HAP-1 (cell line): ENCODE results near the gene MRPS2.
"Not testable (repeated sequence)": the region's sequence is repeated elsewhere in the genome, so short reads cannot be mapped to it uniquely, and the experiment has no call there.

Experiments used
- DNase-seq, 2 experiments: peaks; one replicate each; pipeline ENCODE4 v3.0.0-alpha.2; 2016 to 2020; ENCODE audit warnings: low spot score in 2 of 2
- H3K27me3 ChIP-seq: fragments of 250-450 bp; sonication (Bioruptor Pico); 2 replicates; pipeline ENCODE4 v1.5.1; 2020; ENCODE audit warnings: low read depth, mild to moderate bottlenecking, moderate library complexity
- H3K36me3 ChIP-seq: fragments of 250-450 bp; sonication (Bioruptor Pico); replicated peaks from 2 replicates; pipeline ENCODE4 v1.5.1; 2020; ENCODE audit warnings: mild to moderate bottlenecking
- H3K4me1 ChIP-seq: fragments of 250-450 bp; sonication (Bioruptor Pico); 2 replicates; pipeline ENCODE4 v1.5.1; 2020; ENCODE audit warnings: mild to moderate bottlenecking
- H3K4me3 ChIP-seq: fragments of 250-450 bp; sonication (Bioruptor Pico); 2 replicates; pipeline ENCODE4 v1.5.1; 2020; ENCODE audit warnings: mild to moderate bottlenecking, moderate library complexity
- H3K9me3 ChIP-seq: fragments of 250-450 bp; sonication (Bioruptor Pico); 2 replicates; pipeline ENCODE4 v1.5.1; 2020; ENCODE audit warnings: mild to moderate bottlenecking, moderate library complexity
- in situ Hi-C: fragments of 300-500 bp; cut with MboI; formaldehyde crosslinking; loops from 3 replicates; pipeline ENCODE4 v1.14.3; 2020; ENCODE audit warnings: low sequenced_read_pairs, inconsistent platforms, mixed read lengths

Gene MRPS2

DNA sequence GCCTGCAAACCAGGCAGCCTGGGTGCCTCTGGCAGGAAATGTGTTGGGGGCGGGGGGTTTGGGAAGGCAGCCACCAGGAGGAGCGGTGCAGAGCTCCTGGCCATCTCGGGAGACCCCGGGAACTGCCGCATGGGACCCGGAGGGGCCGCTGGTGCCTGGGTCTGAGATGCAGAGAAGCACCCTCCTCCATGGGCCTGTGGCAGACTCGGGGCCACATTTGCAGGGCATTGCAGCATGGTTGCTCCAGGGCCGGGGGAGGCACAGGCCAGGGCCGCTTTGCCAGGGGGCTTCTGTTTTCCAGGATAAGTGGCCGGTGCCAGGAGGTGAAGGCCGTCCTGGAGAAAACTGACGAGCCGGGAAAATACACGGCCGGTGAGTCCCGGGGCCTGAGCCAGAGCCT, 22.4 kb downstream of the MRPS2 start:
- H3K27me3 ChIP-seq: no peaks in the 10 kb centered on the region
- in situ Hi-C loops: no loop called here
- no peaks in the 10 kb centered on the region for H3K36me3 ChIP-seq
- no peak overlapping the region for H3K4me3 ChIP-seq
- H3K4me1 ChIP-seq: no peaks in the 10 kb centered on the region
- DNase-seq: no peak
- H3K9me3 ChIP-seq: no peaks in the 10 kb centered on the region

DNA sequence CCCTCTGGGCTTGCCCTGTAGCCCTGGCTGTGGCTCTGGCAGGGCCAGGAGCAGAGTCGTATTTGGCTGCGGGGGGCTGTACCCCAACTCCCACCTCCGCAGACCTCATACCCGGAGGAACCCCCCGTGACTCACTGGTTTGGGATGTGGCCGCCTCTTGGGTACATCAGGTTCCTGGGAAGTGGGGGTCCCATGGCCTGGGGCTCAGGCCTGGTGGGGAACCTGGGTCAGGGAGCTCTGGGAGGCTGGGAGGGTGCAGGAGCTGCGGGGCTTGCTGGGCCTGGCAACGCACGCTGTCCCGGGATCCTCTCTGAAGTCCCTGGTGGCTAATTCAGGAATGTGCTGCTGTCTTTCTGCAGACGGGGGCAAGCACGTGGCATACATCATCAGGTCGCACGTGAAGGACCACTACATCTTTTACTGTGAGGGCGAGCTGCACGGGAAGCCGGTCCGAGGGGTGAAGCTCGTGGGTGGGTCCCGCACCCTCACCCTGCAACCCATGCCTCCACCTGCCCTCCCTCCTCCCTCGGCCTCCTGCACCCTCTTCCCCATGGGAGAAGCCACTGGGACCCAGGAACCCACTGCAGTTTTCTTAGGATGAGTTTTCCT, 23.1 kb downstream of the MRPS2 start:
- H3K9me3 ChIP-seq: no peaks in the 10 kb centered on the region
- in situ Hi-C loops: no loop called here
- H3K4me1 ChIP-seq: no peaks in the 10 kb centered on the region
- no peaks in the 10 kb centered on the region for H3K27me3 ChIP-seq
- no peak for DNase-seq
- H3K36me3 ChIP-seq: no peaks in the 10 kb centered on the region
- no peak overlapping the region for H3K4me3 ChIP-seq

DNA sequence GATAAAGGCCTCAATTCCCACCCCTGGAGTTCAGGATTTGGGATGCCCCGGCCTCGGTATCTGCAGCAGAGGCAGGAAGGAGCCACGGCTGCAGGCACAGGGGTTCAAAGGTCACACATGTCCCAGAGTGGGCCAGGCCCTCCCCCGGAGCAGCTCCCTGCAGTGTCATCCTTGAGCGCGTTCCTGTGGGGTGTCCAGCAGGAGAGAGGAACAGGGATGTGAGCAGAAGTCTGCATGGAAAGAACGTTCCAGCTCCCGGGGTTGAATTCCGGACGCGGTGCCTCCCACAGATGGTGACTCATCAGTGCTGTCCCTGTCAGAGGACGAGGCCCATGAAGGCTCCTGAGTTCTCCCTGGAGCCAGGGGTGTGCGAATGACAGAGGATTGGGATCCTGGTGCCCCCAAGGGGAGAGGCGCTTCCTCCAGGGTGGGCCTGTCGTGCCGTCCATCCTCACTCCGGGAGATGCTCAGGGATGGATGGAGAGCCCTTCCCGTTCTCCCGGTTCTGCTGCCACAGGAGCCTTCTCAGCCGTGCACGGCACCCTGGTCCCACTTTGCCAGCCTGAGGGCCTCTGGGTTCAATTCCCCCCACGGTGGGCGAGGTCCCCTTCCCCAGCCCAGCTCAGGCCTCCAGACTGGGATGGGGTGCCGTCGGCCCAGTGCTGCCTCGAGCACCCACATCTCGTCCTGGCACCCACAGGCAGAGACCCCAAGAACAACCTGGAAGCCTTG, 23.8 kb downstream of the MRPS2 start:
- Histone ChIP-seq H3K4me1 (no peaks in the 10 kb centered on the region), H3K27me3 (no peaks in the 10 kb centered on the region), H3K9me3 (no peaks in the 10 kb centered on the region), H3K36me3 (no peaks in the 10 kb centered on the region), H3K4me3 (no peak overlapping the region)
- in situ Hi-C loops: no loop called here
- DNase-seq: no peak

DNA sequence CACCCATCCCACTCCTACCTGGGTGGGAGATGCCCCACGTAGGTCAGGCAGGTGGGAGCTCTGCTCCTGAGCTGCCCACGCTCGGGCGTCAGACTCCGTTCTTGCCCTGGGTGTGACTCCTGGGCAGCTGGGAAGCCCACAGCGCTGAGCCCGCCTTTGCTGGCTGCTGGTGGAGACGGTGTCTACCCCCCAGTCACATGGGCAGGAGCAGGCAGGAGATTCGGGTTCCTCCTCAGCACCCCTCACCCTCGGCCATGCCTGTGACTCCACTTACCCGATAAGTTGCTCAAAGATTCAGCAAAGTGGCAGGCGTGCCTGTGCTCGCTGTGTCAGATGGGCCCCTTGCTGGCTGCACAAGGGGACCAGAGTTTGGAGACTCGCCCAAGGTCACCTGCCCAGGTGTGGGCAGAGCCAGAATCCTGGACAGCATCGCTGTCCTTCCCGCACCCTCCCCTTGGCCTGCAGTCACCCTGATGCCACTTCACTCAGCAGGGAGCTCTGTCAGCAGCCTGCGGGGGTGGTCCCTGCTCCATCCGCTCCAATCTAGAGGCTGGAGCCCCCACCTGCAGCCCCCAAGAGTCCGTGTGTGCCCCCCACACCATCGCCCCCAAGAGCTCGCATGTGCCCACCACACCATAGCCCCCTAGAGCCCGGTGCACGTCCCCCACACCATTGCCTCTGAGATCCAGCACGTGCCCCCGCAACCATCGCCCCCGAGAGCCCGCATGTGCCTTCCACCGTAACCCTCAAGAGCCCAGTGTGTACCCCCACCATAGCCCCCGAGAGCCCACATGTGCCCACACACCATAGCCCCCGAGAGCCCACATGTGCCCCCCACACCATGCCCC, 25.0 kb downstream of the MRPS2 start:
- in situ Hi-C loops: no loop called here
- Histone ChIP-seq H3K9me3 (no peaks in the 10 kb centered on the region), H3K27me3 (no peaks in the 10 kb centered on the region), H3K36me3 (no peaks in the 10 kb centered on the region), H3K4me1 (no peaks in the 10 kb centered on the region), H3K4me3 (no peak overlapping the region)
- DNase-seq: no peak

DNA sequence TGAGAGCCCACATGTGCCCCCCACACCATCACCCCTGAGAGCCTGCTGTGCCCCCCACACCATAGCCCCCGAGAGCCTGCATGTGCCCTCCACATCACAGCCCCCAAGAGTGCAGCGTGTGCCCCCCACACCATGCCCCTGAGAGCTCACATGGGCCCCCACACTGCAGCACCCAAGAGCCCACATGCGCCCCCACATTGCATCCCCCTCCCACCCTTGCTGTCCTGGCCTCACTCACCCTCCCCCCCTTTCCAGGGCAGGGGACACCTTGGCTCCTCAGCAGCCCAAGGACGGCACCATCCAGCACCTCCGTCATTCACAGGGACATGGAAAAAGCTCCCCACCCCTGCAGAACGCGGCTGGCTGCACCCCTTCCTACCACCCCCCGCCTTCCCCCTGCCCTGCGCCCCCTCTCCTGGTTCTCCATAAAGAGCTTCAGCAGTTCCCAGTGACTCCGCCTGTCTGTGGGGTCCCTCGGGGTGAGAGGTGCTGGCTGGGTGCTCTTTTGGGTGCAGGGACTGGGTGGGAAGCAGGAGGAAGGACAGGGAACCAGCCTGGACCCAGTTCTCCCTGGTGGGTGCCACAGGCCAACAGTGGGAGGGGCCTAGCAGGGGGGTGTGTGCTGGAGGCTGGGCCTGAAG, 25.7 kb downstream of the MRPS2 start:
- Histone ChIP-seq H3K27me3 (no peaks in the 10 kb centered on the region), H3K4me1 (no peaks in the 10 kb centered on the region), H3K4me3 (no peak overlapping the region), H3K36me3 (no peaks in the 10 kb centered on the region), H3K9me3 (no peaks in the 10 kb centered on the region)
- DNase-seq: no peak
- in situ Hi-C loops: no loop called here

DNA sequence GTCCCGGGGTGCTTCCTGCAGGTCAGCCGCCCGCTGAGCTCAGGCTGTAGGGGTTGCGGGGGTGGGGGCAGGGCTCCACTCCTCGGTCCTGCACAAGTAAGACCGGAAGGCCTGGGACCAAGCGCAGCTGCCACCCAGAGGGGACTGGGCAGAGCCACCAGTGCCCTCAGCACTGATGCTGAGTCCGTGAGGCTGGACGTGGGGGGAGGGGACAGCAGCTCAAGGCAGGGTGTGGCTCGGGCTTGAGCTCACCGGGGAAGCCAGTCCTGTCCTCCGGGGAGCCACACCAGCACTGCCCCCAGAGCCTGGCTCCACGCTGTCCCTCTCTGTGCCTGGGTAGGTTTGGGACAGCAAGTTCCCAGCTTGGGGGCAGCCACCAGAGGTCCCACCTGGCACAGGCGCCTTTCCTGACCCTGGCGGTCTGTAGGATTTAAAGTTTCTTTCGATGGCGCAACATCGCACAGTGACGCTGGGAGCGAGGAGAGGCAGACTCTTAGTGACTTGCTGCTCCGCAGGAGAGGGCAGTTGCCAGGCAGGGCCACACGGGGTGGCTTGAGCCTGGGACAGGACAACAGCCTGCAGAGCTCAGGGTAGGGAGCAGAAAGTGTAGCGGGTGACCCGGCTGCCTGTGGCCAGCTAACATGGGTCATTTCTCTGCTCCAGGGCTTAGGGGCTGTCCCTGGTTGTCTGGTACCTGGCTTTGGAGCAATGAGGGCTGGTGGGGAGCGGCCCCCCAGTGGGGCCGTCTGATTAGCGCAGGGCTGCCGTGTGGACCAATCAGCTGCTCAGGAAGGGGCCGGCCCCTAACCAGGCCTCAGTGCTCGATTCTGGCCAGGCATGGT, 26.5 kb downstream of the MRPS2 start:
- Histone ChIP-seq H3K27me3 (no peaks in the 10 kb centered on the region), H3K9me3 (no peaks in the 10 kb centered on the region), H3K36me3 (no peaks in the 10 kb centered on the region)

DNA sequence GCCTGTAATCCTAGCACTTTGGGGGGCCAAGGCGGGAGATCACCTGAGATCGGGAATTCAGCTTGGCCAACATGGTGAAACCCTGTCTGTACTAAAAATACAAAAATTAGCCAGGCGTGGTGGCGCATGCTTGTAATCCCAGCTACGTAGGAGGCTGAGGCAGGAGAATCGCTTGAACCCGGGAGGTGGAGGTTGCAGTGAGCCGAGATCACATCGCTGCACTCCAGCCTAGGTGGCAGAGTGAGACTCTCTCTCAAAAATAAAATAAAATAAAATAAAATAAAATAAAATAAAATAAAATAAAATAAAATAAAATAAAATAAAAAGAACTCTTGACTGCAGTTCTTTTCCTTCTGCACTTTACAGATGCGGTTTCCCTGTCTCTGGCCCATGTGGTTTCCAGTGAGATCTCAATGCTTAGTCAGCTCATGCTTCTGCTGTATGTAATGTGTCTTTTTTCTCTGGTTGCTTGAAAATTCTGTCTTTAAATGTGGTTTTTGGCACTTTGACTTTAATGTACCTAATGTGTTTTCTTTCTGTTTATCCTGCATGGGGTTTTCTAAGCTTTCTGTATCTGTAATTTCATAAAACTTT, 28.5 kb downstream of the MRPS2 start:
- H3K9me3 ChIP-seq, DNase-seq, H3K4me1 ChIP-seq, in situ Hi-C loops, H3K4me3 ChIP-seq, H3K27me3 ChIP-seq, H3K36me3 ChIP-seq: not testable (repeated sequence)

More for the DNA sequence above, 26.5 kb downstream of the MRPS2 start:
- DNase-seq: no peak
- Histone ChIP-seq H3K4me3 (no peak overlapping the region), H3K4me1 (no peaks in the 10 kb centered on the region)
- in situ Hi-C loops: no loop called here

DNA sequence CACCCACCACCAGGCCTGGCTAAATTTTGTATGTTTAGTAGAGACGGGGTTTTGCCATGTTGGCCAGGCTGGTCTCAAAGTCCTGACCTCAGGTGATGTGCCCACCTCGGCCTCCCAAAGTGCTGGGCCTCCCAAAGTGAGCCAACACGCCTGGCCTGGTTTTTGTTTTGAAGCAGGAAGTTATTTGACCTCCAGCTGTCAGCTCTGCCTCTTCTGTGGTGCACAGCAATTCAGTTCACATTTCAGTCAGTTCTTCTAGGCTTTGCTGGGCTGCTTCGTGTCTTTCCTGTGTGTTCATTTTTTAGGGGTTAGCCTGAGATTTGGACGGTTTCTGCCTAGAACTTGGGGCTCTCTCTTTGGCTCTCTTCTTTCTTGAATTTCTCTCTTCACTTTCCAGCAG, 29.7 kb downstream of the MRPS2 start:
- Histone ChIP-seq H3K36me3 (no peaks in the 10 kb centered on the region), H3K9me3 (no peaks in the 10 kb centered on the region), H3K4me3 (no peak overlapping the region), H3K4me1 (no peaks in the 10 kb centered on the region), H3K27me3 (no peaks in the 10 kb centered on the region; the same call in 1 of the 2 replicates)
- no peak for DNase-seq
- in situ Hi-C loops: no loop called here

DNA sequence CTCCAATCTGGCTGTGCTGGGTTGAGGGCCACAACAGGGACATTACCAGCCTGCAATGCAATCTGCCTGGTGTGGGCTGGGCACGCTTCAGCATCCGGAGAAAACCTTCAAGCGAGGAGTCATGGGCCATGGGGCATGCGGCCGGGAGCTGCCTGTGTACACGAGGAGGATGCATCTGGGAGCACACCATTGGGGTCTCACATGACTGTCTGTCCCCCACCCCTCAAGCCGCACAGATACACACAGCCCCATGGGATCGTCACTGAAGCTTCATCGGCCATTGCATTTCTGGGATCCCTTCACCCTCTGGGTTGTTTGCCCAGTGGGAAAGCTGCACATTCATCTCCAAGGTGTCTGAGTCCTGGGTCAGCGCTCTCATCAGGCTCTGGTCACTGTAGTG, 30.6 kb downstream of the MRPS2 start:
- Histone ChIP-seq H3K27me3 (no peaks in the 10 kb centered on the region; the same call in 1 of the 2 replicates), H3K36me3 (no peaks in the 10 kb centered on the region), H3K4me3 (no peak overlapping the region), H3K4me1 (no peaks in the 10 kb centered on the region), H3K9me3 (no peaks in the 10 kb centered on the region)
- DNase-seq: no peak
- in situ Hi-C loops: no loop called here

DNA sequence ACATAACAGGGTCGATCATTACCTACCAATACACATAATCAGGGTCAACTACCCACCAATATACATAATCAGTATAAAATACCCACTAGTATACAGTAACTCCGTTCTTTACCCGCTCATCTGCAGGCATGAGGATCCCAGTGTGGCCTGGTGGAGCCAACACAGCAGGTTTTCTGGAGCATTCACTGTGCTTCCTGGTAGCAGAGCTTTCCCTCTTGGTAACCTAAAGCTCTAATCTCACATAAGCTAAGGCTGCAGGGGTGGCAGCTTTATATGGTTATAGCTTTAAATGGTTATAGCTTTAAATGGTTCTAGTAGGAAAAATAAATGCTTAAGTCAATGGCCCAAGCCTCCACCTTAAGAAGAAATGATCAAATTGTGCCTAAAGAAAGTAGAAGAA, 32.6 kb downstream of the MRPS2 start:
- Histone ChIP-seq H3K4me3 (no peak overlapping the region), H3K4me1 (no peaks in the 10 kb centered on the region), H3K27me3 (no peaks in the 10 kb centered on the region; the same call in 1 of the 2 replicates), H3K9me3 (no peaks in the 10 kb centered on the region), H3K36me3 (no peaks in the 10 kb centered on the region)
- DNase-seq: no peak
- in situ Hi-C loops: no loop called here

DNA sequence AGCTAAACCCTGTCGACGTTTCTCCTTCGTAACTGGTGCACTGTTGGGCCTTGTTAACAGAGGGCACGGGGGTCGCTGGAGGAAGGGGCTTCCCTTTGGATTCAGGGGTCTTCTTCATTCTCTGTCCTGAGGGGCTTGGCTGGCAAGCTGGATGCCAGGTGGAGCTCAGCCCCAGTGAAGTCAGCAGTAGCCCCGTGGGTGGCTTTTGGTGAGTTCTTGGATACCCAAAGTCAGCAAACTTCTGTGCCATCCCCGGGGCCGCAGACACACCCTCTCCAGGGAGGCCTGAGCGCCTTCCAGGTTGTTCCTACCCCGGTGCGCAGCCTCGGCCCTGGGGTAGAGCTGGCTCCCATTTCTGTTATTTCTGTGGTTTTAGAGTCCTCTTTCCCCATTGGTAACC, 33.2 kb downstream of the MRPS2 start:
- H3K4me1 ChIP-seq: no peaks in the 10 kb centered on the region
- H3K36me3 ChIP-seq: no peaks in the 10 kb centered on the region
- no peaks in the 10 kb centered on the region; the same call in 1 of the 2 replicates for H3K27me3 ChIP-seq
- no peak for DNase-seq
- in situ Hi-C loops: no loop called here
- H3K9me3 ChIP-seq: no peaks in the 10 kb centered on the region
- no peak overlapping the region for H3K4me3 ChIP-seq

DNA sequence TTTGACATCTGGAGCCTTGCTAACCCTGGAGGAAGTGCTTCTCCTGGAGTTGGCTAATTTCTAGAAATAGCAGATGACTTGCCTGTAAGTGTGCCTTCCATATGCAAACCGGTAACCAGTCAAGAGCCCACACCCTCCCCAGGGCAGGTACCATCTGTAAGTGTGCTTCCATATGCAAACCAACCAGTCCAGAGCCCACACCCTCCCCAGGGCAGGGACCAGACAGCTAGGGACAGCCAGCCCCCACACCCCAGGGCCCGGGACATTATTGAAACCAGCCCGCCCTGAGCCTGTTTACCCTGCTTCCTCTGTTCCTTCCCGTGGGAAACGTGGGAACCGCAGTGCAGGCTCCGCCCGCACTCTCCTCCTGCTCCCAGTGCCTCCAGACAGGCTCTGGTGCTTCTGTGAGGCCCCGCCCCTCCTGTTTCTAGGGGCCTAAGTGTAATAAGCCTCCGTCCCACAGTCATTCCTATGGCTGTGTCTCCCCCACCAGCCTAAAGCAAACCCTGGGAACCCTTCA, 33.8 kb downstream of the MRPS2 start:
- H3K36me3 ChIP-seq, H3K4me1 ChIP-seq, in situ Hi-C loops, DNase-seq, H3K27me3 ChIP-seq, H3K9me3 ChIP-seq, H3K4me3 ChIP-seq: not testable (repeated sequence)

DNA sequence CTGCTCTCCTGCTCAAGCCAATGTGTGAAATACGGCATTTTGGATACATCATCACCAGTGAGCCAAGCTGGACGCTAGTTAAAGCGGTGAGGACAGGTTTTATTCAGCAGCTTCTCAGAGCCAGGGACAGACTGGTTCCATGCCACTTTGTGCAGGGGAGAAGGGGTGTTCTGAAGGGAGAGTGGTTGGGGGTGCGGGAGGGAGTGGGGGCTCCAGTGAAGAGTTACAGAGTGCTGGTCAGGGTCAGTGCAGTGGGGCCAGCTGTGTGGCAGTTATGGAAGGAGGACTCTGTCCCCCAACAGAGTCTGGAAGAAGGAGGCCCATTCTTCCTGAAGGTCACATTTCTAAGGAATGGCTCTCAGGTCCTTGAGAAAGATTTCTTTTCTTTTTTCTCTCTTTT, 34.3 kb downstream of the MRPS2 start:
- H3K4me1 ChIP-seq, H3K27me3 ChIP-seq, DNase-seq, H3K9me3 ChIP-seq, in situ Hi-C loops, H3K4me3 ChIP-seq, H3K36me3 ChIP-seq: not testable (repeated sequence)
